Measurements from ENCODE around the gene PBX1.

PBX1 gene

DNA sequence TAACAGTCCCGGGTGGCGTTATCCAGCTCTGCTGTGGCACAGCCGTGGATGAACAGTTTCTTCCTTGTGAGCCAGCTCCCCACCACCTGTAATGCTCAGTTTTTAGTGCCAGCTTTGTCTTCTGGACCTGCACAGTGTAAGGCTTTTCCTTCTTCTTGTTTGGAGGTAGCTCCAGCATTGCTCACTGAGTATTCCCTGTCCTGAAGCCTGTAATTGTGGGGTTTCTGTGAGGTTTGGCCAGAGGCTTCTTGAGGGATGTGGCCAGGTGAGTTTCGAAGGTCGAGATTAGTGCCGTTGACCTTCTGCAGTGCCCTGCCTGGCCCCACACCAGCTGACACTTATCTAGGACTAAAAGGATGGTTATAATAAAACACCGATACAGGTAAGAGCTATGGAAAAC is 75.0 kb downstream of the PBX1 start:
- in situ Hi-C loops (cut with MboI; ENCODE audit: low pct_unique_long_range_greater_than_20kb, low sequenced_read_pairs) = no loop called here
- no peak for DNase-seq

DNA sequence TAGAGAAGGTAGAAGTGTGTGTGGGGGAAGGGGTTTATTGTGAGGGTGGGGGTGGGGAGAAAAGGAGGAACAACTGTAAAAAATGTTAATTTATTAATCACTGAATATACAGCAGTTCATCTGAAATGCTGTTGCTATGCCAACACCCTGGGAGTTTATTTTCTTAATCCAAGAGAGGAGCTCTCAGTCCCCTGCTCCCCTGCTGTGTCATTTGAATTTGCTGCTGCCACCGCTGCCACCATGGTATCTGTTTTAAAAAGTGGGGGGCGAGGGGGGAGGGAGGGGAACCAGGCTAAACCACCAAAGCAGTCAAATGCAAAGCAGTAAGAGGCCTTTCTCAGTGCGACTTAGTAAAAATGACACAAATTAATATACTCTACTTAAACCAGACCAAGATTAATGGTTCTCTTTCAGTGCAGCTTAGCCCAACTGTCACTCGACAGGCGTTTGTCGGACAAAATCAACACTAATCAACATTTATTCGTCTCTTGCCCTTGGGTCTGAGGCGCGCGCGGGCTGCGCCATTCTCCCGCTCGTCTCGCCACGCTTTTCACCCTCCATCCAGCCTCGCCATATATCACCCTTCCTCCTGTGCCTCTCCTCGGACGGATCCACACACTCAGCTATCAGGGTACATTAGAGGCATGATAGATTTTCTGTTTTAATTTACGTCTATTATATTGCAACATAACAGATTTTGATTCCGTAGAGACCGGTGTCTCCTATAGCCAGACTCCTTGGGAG is 76.2 kb downstream of the PBX1 start:
- in situ Hi-C loops (cut with MboI; ENCODE audit: low pct_unique_long_range_greater_than_20kb, low sequenced_read_pairs) = no loop called here
- no peak for DNase-seq

DNA sequence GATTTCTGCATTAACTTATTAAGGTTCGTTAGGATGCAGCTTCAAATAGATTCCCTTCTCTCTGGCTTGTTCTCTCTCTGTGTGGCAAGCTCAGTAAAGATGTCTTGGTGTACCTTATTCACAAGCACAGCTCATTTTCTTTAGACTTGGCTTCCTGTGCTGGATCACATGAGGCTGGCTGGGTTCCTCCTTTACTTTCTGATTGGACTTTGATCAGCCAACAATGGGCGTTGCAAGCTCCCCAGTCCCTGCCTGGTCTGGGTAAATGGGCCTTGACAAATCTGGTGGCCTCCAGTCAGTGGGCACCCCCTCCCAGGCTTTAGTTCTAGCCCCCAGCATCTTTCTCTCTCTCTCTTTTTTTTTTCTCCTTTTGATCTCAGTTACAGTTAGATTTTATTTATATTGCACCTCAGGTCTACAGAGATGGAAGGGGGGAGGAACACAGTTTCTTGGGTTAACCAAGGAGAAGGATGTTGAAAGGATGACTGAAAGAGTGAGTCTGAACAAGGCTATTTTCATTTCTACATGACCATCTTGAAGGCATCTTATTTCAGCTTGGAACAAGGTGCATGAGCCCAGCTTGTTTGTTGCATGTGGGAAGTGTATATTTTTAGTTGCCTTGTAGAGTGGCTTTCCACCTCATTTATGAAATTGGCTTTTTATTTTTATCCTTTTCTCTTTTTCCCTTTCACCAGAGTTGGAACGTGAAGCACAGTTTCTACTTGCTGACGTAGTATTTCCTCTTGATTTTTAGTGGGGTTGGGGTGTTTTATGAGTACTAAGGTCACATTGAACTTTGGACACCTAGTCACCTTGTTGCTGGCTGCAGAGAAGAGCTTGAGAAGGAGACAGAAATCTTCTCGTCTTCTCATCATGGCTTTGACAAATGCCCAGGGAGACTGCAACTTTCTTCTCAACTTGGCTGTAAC is 77.1 kb downstream of the PBX1 start:
- in situ Hi-C loops (cut with MboI; ENCODE audit: low pct_unique_long_range_greater_than_20kb, low sequenced_read_pairs) = no loop called here
- DNase-seq = no peak

DNA sequence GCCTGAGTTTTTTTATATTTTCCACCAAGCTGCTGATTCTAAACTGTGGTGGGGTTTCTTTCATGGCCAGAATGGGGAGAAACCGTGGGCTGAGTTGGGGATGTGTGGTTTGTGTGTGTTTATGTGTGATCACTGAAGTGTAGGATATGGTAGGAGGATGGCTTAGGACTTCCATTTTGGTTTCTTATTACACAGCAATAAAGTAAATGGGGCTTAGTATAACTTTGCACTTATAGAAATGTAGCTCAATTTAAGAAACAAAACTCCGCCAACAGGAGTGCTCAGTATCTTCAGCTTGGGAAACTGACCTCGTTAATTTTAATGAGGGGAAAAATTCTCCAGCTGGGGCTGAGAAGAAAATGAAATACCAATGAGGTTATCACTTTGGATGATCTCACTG is 77.8 kb downstream of the PBX1 start:
- in situ Hi-C loops (cut with MboI; ENCODE audit: low pct_unique_long_range_greater_than_20kb, low sequenced_read_pairs) = no loop called here
- DNase-seq = no peak

DNA sequence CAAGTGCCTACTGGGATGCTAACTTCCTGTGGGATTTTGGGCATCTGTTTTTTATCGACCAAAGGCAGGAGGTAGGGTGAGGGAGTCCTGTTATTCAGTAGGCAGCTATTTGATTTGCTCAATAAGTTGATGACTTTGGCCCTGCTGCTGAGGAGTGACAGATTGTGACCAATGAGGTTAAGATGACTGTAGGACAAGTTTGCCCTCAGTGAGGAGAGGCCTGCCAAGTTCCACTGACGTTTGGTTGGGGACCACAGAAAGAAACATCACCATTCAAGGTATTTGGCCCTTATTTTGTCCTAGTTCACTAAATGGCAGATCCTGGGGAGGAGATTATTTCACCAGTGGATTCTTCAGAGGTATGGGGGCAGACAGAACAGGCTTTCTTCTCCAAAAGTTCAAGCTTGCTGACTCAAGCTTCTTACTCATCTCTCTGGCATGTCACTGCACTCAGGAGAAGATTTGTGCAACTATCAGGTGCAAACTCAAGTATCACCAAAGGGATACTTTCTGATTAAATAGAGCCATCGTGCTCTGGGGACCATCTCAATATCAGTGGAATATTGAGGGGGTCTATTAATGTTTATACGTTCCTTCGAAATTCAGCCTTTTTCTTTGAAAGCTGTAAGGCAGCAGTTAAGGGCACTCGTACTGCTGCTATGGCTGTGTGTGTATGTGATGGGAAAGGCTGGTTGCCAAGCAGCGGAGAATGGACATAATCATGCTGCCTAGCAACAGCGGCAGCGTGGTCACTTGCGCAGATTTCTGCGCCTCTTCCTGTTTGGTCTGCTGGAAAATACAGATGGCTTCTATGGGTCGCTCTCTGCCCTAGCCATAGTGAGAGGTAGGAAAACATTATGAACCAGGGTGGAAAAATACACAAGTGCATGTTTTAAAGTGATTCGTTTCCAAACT is 78.7 kb downstream of the PBX1 start:
- in situ Hi-C loops (cut with MboI; ENCODE audit: low pct_unique_long_range_greater_than_20kb, low sequenced_read_pairs) = no loop called here
- DNase-seq = no peak

DNA sequence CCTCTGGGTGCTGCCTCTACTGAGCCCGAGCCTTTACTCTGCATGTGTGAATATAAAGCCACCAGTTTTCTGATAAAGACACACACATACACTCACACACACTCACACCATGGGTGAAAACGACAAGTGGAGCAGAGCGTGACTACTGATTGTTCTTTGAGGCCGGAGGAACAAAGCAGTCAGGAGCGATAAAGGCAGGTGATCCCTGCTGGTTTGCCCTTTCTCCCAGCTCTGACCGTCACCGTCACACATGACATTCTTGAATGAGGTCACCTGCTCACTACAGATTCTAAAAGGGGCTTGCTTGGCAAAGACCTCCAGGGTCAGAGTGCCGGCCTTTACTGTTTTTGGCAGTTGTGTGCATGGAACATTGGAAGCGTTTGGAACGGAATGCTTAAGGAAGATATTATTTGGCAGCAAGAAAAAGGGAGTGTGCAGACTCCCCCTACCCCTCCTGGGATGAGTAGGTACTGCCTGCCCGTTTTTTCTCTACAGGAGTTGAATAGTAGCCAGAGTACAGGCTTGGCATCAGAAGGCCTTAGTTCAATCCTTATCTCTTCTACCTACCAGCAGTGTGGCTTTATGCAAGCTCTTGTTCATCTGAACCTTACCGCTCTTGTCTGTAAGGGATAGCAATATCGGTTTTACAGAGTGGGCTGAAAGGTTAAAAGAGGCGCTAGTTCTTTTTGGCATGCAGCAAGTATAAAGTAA is 79.7 kb downstream of the PBX1 start:
- no peak for DNase-seq
- in situ Hi-C loops (cut with MboI; ENCODE audit: low pct_unique_long_range_greater_than_20kb, low sequenced_read_pairs) = no loop called here

DNA sequence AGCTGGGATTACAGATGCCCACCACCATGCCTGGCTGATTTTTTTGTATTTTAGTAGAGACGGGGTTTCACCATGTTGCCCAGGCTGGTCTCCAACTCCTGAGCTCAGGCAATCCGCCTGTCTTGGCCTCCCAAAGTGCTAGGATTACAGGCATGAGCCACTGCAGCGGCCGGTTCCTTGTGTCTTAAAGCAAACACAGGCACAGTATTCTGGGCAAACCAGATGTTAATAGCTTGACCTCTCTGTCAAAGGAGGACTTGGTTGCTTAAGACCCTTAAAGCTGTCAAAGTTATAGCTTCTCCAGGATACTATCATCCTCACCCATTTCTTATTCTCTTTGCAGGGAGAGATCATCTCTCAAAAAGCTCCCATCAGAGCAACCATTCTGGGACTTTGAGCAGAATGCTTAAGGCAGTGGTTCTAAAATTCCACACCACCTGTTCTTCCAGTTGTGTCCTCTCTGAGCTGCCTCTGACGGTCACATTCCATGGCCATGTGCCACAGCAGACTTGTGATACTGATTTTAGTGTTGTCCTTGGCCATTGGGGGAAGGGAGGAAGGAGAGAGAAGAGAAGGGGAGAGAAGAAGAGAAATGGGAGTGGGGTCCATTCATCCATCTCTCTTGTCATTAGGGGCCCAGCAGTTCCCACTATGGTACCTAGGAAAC is 81.8 kb downstream of the PBX1 start:
- in situ Hi-C loops (cut with MboI; ENCODE audit: low pct_unique_long_range_greater_than_20kb, low sequenced_read_pairs) = no loop called here
- DNase-seq = no peak

DNA sequence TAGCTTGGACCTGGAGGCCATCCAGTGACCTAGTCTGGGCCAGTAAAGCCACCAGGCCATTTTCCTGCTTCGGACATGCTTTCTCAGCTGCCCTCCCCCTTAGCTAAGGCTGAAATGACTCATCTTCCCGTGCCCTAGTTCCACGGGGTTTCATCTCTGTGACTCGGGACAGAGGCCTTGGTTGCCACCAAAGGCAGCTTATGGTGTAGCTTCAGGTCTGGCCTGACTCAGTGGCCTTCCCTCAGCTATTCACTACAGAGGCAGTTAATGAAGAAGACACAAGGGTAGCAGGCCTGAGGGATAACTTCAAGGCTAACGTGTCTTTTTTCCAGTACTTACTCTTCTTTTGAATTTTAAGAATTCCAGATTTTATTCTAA is 82.4 kb downstream of the PBX1 start:
- no peak for DNase-seq
- in situ Hi-C loops (cut with MboI; ENCODE audit: low pct_unique_long_range_greater_than_20kb, low sequenced_read_pairs) = no loop called here

DNA sequence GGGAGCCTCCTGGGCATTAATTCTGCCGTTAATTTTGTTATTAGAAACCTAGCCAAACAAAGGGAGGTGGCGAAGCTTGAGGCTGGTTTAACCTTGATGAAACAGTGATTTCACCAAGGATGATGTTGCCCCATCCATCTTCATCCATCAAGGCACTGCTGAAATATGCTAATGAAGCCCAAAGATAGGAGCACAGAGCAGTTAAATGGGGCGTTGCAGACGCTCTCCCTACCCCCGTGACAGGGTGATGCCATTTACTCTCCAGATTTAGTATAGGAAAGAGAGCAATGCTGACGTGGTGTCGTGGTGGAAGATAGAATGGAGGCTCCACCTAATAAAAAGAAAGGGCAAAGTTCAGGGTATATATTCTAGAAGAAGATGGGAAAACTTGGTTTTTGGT is 84.0 kb downstream of the PBX1 start:
- in situ Hi-C loops (cut with MboI; ENCODE audit: low pct_unique_long_range_greater_than_20kb, low sequenced_read_pairs) = no loop called here
- no peak for DNase-seq

DNA sequence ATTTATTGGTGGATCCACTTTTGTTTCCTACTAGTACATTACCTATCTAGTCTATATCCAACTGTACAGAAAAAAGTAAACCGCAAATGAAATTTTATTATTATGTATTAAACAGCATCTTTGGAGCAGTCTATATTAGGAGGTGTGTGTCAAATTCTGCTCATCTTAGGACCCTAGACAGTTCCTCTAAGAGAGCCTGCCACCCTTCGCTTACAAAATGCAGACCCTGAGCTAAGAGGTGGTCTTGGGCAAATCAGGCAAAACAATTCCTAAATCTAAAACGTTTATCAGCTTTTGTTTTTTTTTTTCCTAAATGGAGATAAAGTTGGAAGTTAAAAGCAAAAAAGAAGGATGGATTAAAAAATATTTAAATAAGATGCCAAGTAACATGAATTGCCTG is 85.3 kb downstream of the PBX1 start:
- no peak for DNase-seq
- in situ Hi-C loops (cut with MboI; ENCODE audit: low pct_unique_long_range_greater_than_20kb, low sequenced_read_pairs) = no loop called here

DNA sequence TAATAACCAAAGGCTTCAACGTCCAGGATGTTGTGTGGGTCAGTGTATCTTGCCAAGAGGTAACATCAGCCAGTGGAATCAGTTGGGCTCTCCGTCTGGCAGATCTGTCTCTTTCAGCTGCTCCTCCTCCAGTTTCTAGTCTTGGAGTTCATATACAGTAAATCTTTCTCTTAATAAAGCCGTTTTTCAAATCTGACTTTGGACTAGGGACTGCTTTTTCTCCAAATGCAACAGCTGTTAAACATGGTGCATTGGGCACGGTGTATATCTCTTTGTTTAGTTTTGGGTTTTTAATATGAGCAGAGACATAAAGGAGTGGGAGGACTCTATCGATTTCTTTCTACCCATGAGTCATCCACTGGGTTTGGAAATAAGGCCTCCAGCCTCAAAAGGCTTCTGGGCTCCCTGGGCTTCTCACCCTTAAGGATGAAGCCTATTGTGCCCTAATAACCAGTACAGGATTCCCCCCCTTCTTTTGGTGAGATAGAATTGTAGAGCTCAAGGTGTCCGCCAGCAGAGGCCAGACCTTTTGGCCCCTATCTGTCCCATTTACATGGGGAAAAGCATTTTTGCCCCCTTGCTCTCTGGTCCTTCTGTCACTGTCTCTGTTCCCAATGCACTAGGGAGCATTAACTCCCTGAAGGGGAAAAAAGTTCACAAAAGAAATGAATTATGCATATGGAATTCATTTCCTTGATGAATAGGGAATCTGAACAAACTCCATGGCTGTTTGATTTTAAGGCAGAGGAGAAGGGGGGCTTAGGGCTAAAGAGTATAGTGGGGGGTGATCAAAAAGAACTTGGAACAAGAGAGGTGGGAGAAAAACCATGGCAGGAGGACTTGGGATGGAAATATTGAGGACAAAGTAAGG is 86.0 kb downstream of the PBX1 start:
- in situ Hi-C loops (cut with MboI; ENCODE audit: low pct_unique_long_range_greater_than_20kb, low sequenced_read_pairs) = no loop called here
- no peak for DNase-seq

DNA sequence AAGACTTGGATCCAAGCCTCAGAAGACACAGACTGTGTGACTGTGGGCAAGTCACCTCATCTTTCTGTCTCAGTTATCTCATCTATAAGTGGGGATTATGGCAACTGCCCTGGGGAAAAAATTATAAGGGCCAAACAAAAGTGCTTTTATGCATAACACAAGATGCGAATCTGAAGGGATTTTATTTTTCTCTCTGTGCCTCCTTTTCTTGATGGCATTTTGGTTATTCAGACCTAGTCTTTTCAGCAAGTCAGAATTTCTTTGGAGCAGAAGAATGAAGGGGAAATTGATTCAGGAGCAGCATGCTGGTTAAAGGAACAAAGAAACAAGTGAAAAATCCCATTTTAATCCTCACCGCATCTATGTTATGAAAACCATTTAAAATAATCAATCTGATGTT is 86.9 kb downstream of the PBX1 start:
- in situ Hi-C loops (cut with MboI; ENCODE audit: low pct_unique_long_range_greater_than_20kb, low sequenced_read_pairs) = no loop called here
- no peak for DNase-seq

DNA sequence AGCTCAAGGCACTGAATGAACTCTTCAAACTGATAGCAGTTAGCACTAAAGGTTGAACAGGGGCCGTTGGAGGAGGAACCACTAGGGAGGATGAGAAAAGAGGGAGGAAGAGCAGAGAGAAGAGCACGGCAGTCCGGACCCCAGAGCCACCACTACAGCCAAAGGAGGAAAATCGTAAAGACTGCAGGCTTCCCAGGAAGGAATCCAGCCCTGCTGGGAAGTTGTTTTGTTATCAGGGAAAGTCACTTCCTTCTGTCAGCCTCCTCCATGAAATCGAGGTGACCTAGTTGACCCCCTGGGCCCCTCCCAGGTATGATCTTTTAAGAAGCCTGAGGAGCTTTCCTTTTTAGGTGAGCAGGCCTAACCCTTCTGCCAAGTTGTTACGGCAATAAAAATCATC is 88.2 kb downstream of the PBX1 start:
- no peak for DNase-seq
- in situ Hi-C loops (cut with MboI; ENCODE audit: low pct_unique_long_range_greater_than_20kb, low sequenced_read_pairs) = no loop called here

DNA sequence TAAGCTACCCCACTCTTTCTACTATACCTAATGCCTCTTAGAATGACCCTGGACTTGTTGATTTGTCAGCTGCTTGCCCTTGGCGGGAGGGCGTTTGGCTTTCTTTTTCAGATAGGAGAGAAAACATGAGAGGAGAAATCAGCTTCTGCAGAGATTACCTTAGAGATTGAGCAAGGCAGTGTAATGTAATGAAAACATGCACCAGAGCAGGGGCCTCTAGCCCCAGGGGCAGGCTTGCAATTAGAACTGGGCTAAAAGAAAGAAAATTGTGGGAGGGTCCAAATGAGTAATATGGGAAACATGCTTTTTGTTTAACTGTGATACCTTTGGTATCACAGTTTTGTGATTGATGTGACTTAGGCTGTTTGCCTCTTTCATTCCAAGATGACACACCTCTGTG is 89.7 kb downstream of the PBX1 start:
- DNase-seq = no peak
- in situ Hi-C loops (cut with MboI; ENCODE audit: low pct_unique_long_range_greater_than_20kb, low sequenced_read_pairs) = no loop called here

DNA sequence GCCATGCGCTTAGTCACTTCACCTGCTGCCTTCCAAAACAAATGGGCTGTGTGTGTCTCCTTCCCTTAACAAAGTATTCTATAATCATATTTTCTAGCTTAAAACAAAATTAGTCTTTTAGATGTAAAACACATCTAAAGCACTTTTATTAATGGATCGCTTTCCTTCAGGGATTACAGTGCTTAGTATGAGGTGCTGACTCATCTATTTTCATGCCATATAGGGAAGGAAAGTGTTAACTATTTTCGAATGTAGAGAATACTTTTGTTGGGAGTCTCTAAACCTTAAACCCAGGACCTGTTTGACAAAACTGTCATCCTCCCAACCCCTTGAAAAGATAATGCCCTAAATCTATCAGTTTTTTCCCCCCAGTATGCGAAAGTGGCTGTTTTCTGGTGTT is 90.2 kb downstream of the PBX1 start:
- no peak for DNase-seq
- in situ Hi-C loops (cut with MboI; ENCODE audit: low pct_unique_long_range_greater_than_20kb, low sequenced_read_pairs) = no loop called here

DNA sequence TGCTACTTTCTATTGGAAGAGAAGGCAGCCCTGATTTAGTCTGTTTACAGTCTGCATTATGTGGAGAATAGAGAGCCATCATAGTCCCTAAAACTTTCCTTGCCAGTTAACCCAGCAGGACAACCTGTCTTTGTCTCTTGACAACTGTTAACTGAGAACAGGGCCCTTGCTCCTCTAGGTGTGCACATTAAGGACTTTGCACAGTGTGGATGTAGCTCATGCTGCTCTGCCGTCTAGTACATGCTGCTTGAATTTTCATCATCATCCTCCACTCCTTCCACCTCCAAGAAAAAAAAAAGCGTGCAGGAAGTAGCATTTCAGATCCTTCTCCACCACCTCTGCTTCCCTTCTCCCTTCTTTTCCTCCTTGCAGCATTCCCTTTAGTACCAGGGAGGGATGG is 91.5 kb downstream of the PBX1 start:
- in situ Hi-C loops (cut with MboI; ENCODE audit: low pct_unique_long_range_greater_than_20kb, low sequenced_read_pairs) = no loop called here
- no peak for DNase-seq

DNA sequence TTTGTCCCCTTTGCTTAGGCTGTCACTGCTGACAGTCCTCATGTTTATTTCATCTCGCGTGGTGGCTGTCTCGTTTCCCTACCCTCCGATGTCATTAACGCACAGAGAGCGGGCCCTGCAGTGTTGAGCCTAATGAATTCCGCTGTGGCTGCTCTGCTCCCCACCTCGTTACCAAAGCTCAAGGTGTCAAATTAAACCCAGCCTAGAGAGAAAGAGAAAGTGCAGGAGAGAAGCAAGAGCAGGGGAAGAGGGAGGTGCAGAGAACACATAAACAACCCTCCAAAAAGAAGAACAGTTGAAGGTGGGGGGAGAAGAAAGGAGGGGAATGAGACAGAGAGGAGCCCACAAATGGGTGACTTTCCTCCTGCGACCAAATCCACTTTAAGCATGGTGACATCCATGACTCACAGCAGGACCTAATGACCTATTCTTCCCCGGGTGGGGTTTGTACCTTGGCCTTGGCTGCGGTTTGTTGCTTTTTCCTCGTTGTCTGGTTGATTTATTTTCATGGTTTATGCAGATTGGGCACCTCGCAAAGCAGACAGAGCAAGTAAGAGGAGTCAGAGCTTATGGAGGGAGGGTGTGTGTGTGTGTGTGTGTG is 92.5 kb downstream of the PBX1 start:
- DNase-seq = no peak
- in situ Hi-C loops (cut with MboI; ENCODE audit: low pct_unique_long_range_greater_than_20kb, low sequenced_read_pairs) = no loop called here

All from KBM-7 (cell line).